HG03097 (cell line): ENCODE data around the gene CALCA.
"Not testable (repeated sequence)": the region's sequence is repeated elsewhere in the genome, so short reads cannot be mapped to it uniquely, and the experiment has no call there.

Source experiments
- ATAC-seq: cut with Tn5 transposase; IDR thresholded peaks from one replicate; pipeline ENCODE4 v1.9.1; 2021; ENCODE audit not compliant: unreplicated experiment, low FRiP score

Gene CALCA

GRCh38 chr11:14971865-14972580 is at the start of gene CALCA:
Gene CALCA (minus strand): TSS chr11:14972351. CDS start chr11:14971192, 1,159 bp downstream.
- no peak for ATAC-seq

- ATAC-seq, result no peak
Observed at GRCh38 chr11:15016200-15016599, 44.0 kb upstream of the CALCA start.

GRCh38 chr11:15011776-15012345 is 39.7 kb upstream of the CALCA start:
- ATAC-seq, result no peak

DNA sequence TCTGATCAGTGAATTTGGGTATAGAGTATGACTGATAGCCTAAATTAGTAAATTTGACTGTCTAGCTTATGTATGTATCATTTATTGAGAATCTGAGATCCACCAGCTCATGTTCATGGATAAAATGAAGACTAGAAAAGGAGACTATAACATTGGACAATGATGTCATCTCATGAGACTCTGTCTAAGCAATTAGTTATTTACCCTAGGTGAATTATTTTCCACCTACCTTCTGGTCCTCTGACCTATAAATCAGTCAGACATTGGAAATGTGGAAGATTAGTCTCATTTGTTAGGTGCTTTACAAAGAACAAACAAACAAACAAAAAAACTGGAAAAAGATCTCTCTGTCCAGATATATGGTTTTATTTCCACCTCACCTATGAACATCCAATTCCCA is 38.7 kb upstream of the CALCA start:
- ATAC-seq, result no peak

GRCh38 chr11:15006139-15006759 is 34.1 kb upstream of the CALCA start:
- no peak for ATAC-seq

DNA sequence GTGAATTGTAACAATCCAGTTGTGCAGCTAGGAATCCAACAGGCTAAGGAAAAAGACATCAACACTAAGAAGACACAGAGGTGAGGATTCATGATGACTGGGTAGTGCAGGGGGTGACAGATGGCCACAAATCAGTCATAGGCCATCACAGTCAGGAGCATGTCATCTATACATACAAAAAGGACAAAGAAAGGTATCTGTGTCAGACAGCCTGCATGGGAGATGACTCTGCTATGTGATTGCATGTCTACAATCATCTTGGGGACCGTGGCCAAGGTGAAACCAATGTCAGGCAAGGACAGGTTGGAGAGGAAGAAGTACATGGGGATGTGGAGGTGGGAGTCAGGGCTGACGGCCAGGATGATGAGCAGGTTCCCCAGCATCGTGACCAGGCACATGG is 16.0 kb upstream of the CALCA start:
- not testable (repeated sequence) for ATAC-seq

DNA sequence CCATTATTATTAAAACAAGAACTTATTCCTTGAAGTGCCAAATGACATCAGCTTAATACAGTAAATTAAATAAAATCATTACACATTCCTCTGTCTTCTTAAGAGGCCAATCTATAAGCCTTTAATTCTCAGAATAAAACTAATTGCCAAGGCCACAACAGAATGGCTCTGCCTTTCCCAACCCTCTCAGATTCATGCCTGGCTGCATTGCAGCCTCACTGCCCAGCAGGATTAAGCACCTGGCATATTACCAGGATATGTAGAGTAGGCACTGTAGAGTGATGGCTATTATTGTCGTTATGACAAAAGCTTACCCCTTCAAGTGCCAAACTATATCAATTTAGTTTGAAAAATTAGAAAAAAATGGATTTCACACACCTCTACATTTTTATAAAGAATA is 9.4 kb upstream of the CALCA start:
- no peak for ATAC-seq

GRCh38 chr11:14980854-14981253 is 8.7 kb upstream of the CALCA start:
- ATAC-seq, result no peak

GRCh38 chr11:14977101-14977880 is 5.1 kb upstream of the CALCA start:
- ATAC-seq, result no peak

GRCh38 chr11:14975252-14975587 is 3.1 kb upstream of the CALCA start:
- ATAC-seq, result no peak

DNA sequence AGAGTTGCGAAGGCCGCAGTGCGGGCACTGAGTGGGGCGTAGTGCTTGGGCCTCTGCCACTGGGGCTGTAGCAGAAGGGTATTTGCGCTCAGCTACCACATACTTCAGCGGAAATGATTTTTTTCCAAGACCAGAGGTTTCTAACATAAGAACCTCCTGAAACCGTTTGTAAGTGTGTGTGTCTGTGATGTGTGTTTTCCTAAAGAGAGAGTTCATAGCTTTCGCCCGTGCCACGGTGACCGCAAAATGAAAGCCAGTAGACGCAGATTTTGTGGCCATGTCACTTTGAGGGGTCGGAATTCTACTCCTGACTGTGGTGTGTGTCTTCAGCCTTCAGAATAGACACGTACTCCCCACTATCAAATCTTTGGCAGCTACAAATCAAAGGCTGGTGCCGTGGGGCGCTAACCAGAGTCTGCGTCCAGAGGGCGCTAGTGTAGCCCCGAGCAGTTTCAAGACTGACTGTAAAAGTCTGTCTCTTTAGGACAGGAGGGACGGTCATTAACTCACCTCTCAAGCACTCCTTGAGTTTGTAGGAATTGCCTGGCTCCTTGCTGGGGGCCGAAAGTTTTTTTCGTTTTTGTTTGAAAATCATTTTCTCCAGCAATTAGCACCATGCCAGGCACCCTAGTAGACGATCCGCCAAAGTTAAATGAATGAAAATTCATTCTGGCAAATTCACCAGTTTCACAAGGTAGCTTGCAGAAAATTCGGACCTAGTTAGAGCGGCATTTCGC is 2.5 kb upstream of the CALCA start:
- ATAC-seq, result no peak

GRCh38 chr11:14973621-14974514 is 1.7 kb upstream of the CALCA start:
- ATAC-seq, result no peak

DNA sequence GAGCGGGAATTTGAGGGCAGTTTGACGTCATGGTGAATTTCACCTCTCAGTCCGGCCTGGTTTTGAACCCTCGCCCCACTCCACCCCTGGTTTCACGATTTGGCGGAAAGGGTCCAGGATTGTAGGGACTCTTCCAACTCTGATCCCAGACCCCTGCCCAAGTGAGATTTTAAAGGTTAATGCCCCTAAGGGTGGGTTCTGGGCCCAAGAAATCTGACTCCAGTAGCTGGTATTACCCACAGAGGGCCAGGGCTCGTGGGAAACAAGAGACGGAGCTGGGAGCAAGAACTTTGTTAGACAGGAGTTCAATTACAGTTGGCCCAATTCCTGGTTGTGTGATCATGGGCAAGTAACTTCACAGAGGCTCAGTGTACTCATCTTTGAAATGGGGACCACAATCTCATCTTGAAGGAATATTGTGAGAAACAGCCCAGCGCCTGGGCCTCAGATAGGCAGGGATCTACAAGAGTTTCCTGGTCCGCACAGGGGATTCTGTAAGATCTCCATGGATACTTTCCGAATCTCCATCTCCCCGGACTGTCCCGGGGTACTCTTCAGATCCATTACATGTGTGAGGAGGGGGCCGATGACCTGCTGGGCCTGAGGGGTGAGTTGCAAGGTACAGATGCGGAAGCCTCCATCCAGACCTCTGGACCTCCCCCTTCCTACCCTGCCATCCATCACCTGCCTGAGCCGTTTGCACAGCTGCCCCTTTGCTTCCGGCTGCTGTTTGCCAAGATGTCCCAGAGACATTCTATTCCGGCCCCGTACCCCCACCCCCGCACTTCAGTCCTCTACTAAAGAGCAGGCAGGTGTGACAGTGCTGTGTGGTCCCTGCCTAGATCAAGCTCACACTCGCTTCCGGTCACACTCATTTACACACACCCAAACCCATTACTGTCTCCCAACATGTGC is 687 bp upstream of the CALCA start:
- ATAC-seq, result no peak

- ATAC-seq, result no peak
Observed at GRCh38 chr11:14969901-14970323, 2.2 kb downstream of the CALCA start.

- ATAC-seq, result no peak
Observed at GRCh38 chr11:14967581-14968243, 4.4 kb downstream of the CALCA start.

DNA sequence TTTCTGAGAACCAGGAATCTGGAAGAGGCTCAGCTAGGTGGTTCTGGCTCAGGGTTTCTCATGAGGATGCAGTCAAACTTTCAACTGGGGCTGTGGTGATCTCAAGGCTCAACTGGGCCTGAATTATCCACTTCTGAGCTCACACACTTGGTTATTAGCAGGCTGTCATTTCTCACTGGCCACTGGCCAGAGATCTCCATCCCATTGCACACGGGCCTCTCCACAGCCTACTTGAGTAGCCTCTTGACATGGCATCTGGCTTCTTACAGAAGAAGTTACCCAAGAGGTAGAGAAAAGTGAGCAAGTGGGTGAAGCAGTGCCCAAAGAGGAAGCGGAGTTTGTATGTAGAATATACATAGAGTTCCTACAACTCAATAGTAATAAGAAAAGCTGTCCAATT is 16.0 kb downstream of the CALCA start:
- ATAC-seq, result no peak

DNA sequence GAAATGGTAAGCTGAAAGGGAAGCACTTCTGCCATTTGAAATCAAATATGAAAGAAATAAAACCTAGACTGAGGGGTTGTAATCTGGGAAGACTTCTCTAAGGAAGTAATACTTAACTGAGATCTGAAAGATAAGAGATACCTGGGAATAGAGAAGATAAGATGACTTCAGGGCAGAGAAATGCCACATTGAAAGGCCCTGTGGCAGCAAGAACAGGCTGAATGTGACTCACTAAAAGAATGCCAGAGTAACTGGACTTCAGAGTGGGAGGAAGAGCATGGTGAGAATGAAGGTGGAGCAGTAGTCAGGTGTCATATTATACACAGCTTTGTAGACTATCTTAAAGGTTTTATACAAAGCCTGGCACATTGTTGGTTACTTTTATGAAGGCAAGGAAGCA is 17.6 kb downstream of the CALCA start:
- no peak for ATAC-seq

- ATAC-seq, result no peak
Observed at GRCh38 chr11:14953904-14954303, 18.2 kb downstream of the CALCA start.
